Esophagus muscularis mucosa (tissue), 4 donors: ENCODE results near the gene CCL1.

Experiments
- EP300 ChIP-seq: sonication (generic); formaldehyde crosslinking; IDR thresholded peaks from one replicate; pipeline ENCODE4 v1.6.1; 2017; ENCODE audit warnings: antibody characterized with exemption
- POLR2A ChIP-seq: fragments of 450-650 bp; IDR thresholded peaks from one replicate; pipeline ENCODE4 v1.6.1; 2017; ENCODE audit warnings: antibody characterized with exemption, moderate library complexity, mild to moderate bottlenecking, low read depth
- POLR2AphosphoS5 ChIP-seq, 2 donors: sonication (generic); formaldehyde crosslinking; IDR thresholded peaks; one replicate each; pipeline ENCODE4 v1.6.1; 2017; ENCODE audit warnings: antibody characterized with exemption in 2 of 2
- TF ChIP-seq, protein P1 (sequence below), 3 experiments: fragments of 200-600 bp in 2 of 3; fragments of 450-650 bp in 1 of 3; sonication (generic) in 2 of 3; IDR thresholded peaks; one replicate each; pipeline ENCODE4 v1.5.1; 2017 to 2019; ENCODE audit warnings: antibody characterized with exemption in 3 of 3, mild to moderate bottlenecking in 2 of 3, moderate library complexity in 1 of 3

DNA sequence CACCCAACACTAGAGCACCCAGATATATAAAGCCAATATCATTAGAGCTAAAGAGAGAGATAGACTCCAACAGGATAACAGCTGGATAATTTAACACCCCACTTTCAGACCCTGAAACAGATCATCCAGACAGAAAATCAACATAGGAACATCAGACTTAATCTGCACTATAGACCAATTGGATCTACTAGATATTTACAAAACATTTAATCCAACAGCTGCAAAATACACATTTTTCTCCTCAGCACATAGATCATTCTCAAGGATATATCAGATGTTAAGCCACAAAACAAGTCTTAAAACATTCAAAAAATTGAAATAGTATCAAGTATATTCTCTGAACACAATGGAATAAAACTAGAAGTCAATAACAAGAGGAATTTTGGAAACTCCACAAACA lies 10.8 kb downstream of the CCL1 start:
- TF ChIP-seq EP300 (no peak), POLR2A (no peak), POLR2AphosphoS5 (IDR thresholded peaks at IDR 0.05) (no peak)
- TF ChIP-seq, protein P1, sequence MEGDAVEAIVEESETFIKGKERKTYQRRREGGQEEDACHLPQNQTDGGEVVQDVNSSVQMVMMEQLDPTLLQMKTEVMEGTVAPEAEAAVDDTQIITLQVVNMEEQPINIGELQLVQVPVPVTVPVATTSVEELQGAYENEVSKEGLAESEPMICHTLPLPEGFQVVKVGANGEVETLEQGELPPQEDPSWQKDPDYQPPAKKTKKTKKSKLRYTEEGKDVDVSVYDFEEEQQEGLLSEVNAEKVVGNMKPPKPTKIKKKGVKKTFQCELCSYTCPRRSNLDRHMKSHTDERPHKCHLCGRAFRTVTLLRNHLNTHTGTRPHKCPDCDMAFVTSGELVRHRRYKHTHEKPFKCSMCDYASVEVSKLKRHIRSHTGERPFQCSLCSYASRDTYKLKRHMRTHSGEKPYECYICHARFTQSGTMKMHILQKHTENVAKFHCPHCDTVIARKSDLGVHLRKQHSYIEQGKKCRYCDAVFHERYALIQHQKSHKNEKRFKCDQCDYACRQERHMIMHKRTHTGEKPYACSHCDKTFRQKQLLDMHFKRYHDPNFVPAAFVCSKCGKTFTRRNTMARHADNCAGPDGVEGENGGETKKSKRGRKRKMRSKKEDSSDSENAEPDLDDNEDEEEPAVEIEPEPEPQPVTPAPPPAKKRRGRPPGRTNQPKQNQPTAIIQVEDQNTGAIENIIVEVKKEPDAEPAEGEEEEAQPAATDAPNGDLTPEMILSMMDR (IDR thresholded peaks at IDR 0.05) = no peak
